Naive B cell (primary cell): ENCODE results near the gene C16orf46. TPM values are rescaled to one million over a fixed set of nuclear protein-coding genes. Genes with fewer than 3 reads are reported as not detected.
"Not testable (repeated sequence)": the region's sequence is repeated elsewhere in the genome, so short reads cannot be mapped to it uniquely, and the experiment has no call there.

Experiments
- ATAC-seq, 2 donors: fragments of 150-1000 bp; cut with Tn5 transposase; 2 replicates each; pipeline ENCODE4 v1.10.0; 2021; ENCODE audit warnings: low read depth in 2 of 2, mild to moderate bottlenecking in 2 of 2, moderate library complexity in 2 of 2
- DNase-seq: peaks from one replicate; pipeline ENCODE4 v3.0.0; 2022
- H3K27ac Mint-ChIP-seq, 6 donors: one replicate each; pipeline ENCODE4 v1.8.0; 2020 to 2022; ENCODE audit warnings: mild to moderate bottlenecking in 6 of 6, mixed read lengths in 6 of 6, moderate library complexity in 5 of 6, inconsistent platforms in 2 of 6
- H3K27me3 Mint-ChIP-seq, 3 donors: one replicate each; pipeline ENCODE4 v1.8.0; 2021 to 2022; ENCODE audit warnings: mixed read lengths in 3 of 3, mild to moderate bottlenecking in 1 of 3
- H3K36me3 Mint-ChIP-seq, 2 donors: one replicate each; pipeline ENCODE4 v1.8.0; 2020 to 2022; ENCODE audit warnings: mixed read lengths in 2 of 2, inconsistent platforms in 1 of 2, mild to moderate bottlenecking in 1 of 2
- H3K4me1 Mint-ChIP-seq, 3 donors: one replicate each; pipeline ENCODE4 v1.8.0; 2020 to 2022; ENCODE audit warnings: mixed read lengths in 3 of 3, inconsistent platforms in 1 of 3, mild to moderate bottlenecking in 1 of 3, moderate library complexity in 1 of 3
- H3K4me3 Mint-ChIP-seq, 8 donors: one replicate each; pipeline ENCODE4 v1.8.0; 2020 to 2022; ENCODE audit warnings: mild to moderate bottlenecking in 8 of 8, mixed read lengths in 8 of 8, moderate library complexity in 8 of 8, inconsistent platforms in 2 of 8
- H3K9me3 Mint-ChIP-seq, 7 donors: one replicate each; pipeline ENCODE4 v1.8.0; 2020 to 2022; ENCODE audit warnings: mixed read lengths in 7 of 7, mild to moderate bottlenecking in 5 of 7, inconsistent platforms in 2 of 7, moderate library complexity in 1 of 7
- polyA plus RNA-seq, 6 donors: library from polyadenylated mRNA; unstranded; fragments of 300-500 nt; fragmentation: Illumina TruSeq; gene quantifications; one replicate each; pipeline ENCODE4 v1.2.3, GENCODE V29; 2021; ENCODE audit warnings: low read depth in 6 of 6

C16orf46 gene, protein sequence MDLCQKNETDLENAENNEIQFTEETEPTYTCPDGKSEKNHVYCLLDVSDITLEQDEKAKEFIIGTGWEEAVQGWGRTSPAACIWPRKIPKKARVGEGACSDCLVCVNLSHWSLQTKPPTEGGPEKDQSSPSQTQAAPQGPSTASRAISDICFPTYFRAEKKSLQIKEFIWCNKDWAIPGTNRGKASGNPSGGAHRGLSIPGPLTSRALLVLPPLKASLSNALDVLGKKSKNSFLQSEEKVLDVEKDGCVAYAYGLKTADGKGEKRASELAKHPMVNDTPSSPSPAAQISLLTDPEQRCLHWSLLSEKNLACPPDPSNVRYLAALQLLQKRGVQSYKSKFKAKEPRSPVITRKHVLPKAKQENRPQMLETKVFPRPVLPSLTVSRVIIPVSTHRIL
- under 1 TPM; 0.25 to 0.52 (median 0.46) TPM for polyA plus RNA-seq

DNA sequence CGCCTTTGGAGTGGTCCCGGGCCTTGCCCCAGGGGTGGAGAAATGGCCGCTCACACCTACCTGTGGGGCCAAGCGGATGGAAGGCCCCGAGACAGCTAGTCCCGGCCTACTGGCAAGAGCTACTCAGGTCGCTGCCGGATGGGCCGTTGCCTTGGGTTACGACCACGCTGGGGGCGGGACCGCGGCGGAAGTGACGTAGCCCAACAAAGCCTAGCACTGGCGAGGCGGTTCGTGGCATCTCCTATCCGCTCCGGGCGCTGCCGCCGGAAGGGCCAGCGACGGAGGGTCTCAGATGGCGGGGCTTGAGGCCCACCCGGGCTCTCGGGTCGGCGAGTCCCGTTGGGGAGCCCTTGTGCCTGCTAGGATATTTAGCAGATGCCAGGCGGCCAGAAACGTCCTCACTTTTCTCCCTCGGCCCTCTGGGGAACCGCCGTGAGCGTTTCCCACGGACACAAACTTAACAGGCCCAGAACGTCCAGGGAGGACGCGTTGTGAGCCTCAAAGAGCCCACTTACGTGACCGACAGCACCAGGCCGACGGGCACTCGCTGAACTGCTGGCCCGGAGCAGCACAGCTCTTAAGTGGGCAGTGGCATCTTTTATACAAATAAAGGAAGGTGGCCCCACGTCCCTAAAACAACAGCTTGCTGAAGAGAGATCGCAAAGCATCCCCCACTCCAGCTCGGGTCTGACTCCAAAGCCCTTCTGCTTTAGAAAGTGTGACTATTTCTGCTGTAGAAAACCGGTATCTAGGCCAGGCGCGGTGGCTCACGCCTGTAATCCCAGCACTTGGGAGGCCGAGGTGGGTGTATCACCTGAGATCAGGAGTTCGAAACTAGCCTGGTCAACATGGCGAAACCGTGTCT is at the start of gene C16orf46:
TSS of gene C16orf46 (minus strand) at position 163 of the 865 bp plus-strand sequence. CDS start 13,283 bp downstream, outside the sequence.
- H3K9me3 Mint-ChIP-seq = no peaks in the 10 kb centered on the region
- peaks cover 0 to 3% (median 0%) of the 10 kb centered on the region in 3 donors for H3K4me1 Mint-ChIP-seq
- DNase-seq (peak; percentile 98), ATAC-seq (peak; percentile 82 to 85)
- H3K4me3 Mint-ChIP-seq = peak within 1 kb of the TSS in 2 of 8 donors; percentile 33 to 52
- no peaks in the 10 kb centered on the region for H3K36me3 Mint-ChIP-seq
- peak within 1 kb of the TSS in 2 of 6 donors; percentile 6 to 91 for H3K27ac Mint-ChIP-seq
- no peaks in the 10 kb centered on the region for H3K27me3 Mint-ChIP-seq

DNA sequence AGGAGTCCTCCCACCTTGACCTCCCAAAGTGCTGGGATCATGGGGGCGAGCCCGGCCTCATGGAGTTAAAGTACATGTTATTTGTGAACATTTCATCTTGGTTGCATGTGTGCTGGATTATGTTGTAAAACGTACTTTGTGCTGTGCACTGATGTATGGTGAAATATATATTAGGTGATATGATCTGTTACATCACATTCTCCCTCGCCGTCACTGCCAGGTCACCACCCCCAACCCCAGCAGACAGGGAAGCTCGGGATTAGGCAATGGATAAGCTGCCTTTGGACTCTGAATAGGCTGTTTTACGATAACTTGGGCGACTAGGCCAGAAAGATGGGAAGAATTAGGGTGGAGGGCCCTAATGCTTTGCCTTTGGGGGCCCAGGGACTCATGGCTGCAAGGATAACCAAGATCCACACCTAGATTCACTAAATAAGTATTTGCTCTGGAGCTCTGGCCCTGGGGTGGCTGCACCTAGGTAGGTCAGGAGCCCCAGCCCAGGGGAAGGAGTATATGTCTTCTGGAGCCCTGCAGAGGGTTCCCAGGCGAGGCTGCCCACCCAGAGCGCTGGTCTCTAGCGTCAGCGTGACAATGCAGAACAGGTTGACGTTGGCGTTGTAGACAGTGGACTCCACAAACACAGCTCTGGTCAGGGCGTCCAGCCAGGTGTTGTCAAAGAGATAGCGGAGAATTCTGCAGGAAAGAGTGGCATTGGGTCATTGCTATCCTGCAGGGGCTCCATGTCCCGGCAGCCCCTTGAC is 46.2 kb upstream of the C16orf46 start:
- H3K4me1 Mint-ChIP-seq = peaks cover 0 to 5% (median 0%) of the 10 kb centered on the region in 3 donors
- no peak overlapping the region for H3K4me3 Mint-ChIP-seq
- peak overlapping the region in 1 of 6 donors; percentile 46 for H3K27ac Mint-ChIP-seq
- H3K36me3 Mint-ChIP-seq = no peaks in the 10 kb centered on the region
- DNase-seq (no peak), ATAC-seq (no peak)
- H3K27me3 Mint-ChIP-seq = peaks cover 2 to 5% (median 4%) of the 10 kb centered on the region in 3 donors
- H3K9me3 Mint-ChIP-seq = no peaks in the 10 kb centered on the region

DNA sequence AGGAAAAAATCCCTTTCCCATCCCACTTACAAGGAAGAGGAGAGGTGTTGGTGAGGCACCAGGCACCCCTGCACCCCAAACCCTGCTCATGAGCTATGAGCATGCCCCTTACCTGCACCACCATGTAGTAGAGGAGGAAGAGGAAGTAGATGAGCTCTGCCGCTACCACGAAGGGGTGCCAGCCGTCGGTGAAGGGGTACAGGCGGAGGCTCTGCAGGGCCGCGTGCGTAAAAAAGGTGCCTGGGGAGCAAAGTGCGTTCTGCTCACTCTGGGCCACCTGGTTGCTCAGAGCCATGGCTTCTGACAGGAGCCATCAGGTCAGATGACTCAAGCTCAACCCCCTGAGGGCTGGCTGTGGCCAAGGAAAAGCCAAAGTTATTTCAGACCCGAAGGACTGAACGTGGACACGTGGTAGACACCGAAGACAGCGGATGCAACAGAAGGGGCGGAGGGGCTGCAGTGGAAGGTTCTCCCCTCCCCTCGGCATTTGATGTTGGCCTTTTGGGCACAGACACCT is 44.5 kb upstream of the C16orf46 start:
- peaks cover 0 to 5% (median 0%) of the 10 kb centered on the region in 3 donors for H3K4me1 Mint-ChIP-seq
- H3K27me3 Mint-ChIP-seq = peaks cover 0 to 10% (median 4%) of the 10 kb centered on the region in 3 donors
- H3K36me3 Mint-ChIP-seq = no peaks in the 10 kb centered on the region
- DNase-seq (no peak), ATAC-seq (no peak)
- H3K27ac Mint-ChIP-seq = no peak overlapping the region
- H3K9me3 Mint-ChIP-seq = no peaks in the 10 kb centered on the region
- no peak overlapping the region for H3K4me3 Mint-ChIP-seq

DNA sequence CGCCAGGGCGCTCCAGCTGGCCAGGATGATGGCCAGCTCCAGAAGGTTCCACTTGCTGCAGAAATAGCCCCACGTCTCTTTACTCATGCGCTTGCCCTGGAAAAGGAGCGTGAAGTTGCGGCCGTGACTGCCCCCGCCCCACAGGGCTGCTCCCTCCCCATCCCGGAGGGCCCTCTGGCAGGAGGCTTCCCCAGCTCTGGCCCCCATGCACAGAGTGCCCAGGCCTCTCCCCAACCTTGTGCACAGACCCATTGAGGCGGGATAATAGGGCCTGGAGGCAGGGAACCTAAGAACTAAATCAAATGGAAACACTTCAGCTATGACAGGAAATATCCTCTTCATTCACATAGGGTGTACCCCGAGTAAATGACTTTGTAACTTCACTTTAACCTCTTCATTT is 40.4 kb upstream of the C16orf46 start:
- H3K4me3 Mint-ChIP-seq = peak overlapping the region in 1 of 8 donors; percentile 42
- H3K4me1 Mint-ChIP-seq = peaks cover 0 to 5% (median 0%) of the 10 kb centered on the region in 3 donors
- H3K9me3 Mint-ChIP-seq = peaks cover 0 to 2% (median 0%) of the 10 kb centered on the region in 7 donors
- no peak for ATAC-seq
- H3K27me3 Mint-ChIP-seq = peaks cover 0 to 15% (median 5%) of the 10 kb centered on the region in 3 donors
- no peak overlapping the region for H3K27ac Mint-ChIP-seq
- DNase-seq = no peak
- no peaks in the 10 kb centered on the region for H3K36me3 Mint-ChIP-seq

DNA sequence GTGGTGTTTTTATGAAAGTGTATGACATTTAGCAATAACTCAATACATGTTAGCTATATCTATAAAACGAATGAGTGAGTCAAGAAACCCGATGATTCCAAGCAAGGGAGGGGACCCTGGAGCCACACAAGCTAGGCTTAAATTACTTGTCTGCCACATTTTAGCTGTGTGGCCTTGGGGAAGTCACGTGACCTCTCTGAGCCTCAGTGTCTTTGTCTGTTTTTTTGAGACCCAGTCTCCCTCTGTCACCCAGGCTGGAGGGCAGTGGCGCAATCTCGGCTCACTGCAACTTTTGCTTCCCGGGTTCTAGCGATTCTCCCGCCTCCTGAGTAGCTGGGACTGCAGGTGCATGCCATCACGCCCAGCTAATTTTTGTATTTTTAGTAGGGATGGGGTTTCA is 39.2 kb upstream of the C16orf46 start:
- peaks cover 0 to 5% (median 0%) of the 10 kb centered on the region in 3 donors for H3K4me1 Mint-ChIP-seq
- H3K36me3 Mint-ChIP-seq = no peaks in the 10 kb centered on the region
- H3K4me3 Mint-ChIP-seq = no peak overlapping the region
- DNase-seq = no peak
- ATAC-seq = no peak
- H3K27me3 Mint-ChIP-seq = peaks cover 6 to 24% (median 13%) of the 10 kb centered on the region in 3 donors
- H3K9me3 Mint-ChIP-seq = peaks cover 0 to 3% (median 0%) of the 10 kb centered on the region in 7 donors
- no peak overlapping the region for H3K27ac Mint-ChIP-seq

DNA sequence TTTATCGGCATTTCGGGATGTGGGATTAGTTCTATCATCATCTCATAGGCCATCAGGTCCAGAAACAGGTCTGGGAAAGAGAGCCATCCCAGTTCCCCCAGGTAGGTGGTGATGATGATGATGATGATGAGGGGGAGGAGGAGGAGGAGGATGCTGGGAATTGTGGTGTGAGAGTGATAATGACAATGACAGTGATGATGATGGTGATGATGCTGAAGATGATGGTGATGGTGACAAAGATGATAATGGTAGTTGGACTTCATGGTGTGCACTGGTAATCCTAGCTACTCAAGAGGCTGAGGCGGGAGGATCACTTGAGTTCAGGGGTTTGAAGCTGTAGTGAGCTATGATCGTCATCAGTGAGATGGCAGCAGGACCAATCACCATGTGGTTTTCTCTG is 35.4 kb upstream of the C16orf46 start:
- no peaks in the 10 kb centered on the region for H3K4me1 Mint-ChIP-seq
- peaks cover 0 to 3% (median 0%) of the 10 kb centered on the region in 7 donors for H3K9me3 Mint-ChIP-seq
- no peaks in the 10 kb centered on the region for H3K36me3 Mint-ChIP-seq
- H3K27ac Mint-ChIP-seq = no peak overlapping the region
- no peak overlapping the region for H3K4me3 Mint-ChIP-seq
- H3K27me3 Mint-ChIP-seq = peaks cover 12 to 53% (median 42%) of the 10 kb centered on the region in 3 donors
- DNase-seq = no peak
- ATAC-seq = no peak

DNA sequence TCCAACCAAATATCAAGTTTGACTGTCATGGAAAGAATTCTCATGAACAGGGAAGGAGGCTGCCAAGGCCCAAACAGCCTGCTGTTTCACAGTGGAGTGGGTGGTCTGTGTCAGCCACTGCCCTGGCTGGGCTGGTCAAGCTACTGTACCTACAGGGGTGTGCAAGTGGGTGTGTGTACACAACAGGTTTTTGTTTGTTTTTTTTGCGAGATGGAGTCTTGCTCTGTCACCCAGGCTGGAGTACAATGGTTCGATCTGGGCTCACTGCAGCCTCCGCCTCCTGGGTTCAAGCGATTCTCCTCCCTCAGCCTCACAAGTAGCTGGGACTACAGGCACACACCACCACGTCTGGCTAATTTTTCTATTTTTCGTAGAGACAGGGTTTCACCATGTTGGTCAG is 32.2 kb upstream of the C16orf46 start:
- ATAC-seq, H3K27ac Mint-ChIP-seq, H3K36me3 Mint-ChIP-seq, H3K4me1 Mint-ChIP-seq, DNase-seq, H3K9me3 Mint-ChIP-seq, H3K4me3 Mint-ChIP-seq: not testable (repeated sequence)
- peaks cover 12 to 51% (median 46%) of the 10 kb centered on the region in 3 donors for H3K27me3 Mint-ChIP-seq

DNA sequence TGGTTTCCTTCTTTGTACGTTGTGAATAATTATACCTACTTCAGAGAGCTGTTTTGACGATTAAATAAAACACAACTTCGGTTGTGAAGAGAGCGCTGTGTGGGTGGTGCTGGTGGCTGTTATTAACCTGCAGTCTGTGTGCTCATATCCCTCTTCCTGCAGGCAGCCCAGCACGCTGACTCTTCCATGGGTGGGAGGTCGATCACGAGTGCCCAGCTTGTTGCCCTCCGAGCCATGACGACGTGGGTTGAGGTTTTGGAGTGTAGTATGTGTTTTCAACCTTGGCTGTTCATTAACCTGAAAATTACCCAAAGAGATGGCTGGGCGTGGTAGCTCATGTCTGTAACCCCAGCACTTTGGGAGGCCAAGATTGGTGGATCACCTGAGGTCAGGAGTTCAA is 30.5 kb upstream of the C16orf46 start:
- H3K9me3 Mint-ChIP-seq = peaks cover 0 to 2% (median 0%) of the 10 kb centered on the region in 7 donors
- no peak overlapping the region for H3K27ac Mint-ChIP-seq
- peak overlapping the region in 1 of 8 donors; percentile 62 for H3K4me3 Mint-ChIP-seq
- no peaks in the 10 kb centered on the region for H3K36me3 Mint-ChIP-seq
- ATAC-seq = no peak
- DNase-seq = no peak
- H3K27me3 Mint-ChIP-seq = peaks cover 17 to 57% (median 52%) of the 10 kb centered on the region in 3 donors
- no peaks in the 10 kb centered on the region for H3K4me1 Mint-ChIP-seq

DNA sequence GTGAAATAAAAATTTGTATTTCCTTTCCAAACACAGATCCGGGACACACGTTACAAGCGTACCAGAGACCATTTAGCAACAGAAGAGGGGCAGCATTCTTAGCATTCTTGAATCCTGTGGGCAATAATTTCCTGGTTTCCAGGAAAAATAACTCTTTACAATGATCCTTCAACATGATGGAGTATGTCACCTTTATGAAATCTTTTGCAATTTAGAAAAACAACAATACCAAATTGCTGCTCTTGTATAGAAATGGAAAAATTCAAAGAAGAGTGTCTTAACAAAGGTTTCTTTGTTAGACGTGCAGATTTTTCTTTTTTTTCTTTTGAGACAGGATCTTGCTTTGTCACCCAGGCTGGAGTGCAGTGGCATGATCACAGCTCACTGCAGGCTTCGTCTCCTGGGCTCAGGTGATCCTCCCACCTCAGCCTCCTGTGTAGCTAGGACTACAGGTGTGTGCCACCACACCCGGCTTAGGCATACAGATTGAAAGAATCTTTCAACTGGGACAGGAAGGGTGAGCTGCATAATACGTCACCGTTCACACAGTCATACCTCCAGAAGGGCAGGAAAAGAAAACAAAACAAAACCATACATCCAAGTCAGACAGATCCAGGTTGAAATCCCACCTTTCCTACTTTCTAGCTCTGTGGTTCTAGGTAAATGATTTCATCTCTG is 29.9 kb upstream of the C16orf46 start:
- H3K36me3 Mint-ChIP-seq = no peaks in the 10 kb centered on the region
- DNase-seq = no peak
- H3K4me3 Mint-ChIP-seq = peak overlapping the region in 1 of 8 donors; percentile 62
- no peak for ATAC-seq
- no peaks in the 10 kb centered on the region for H3K4me1 Mint-ChIP-seq
- no peaks in the 10 kb centered on the region for H3K9me3 Mint-ChIP-seq
- H3K27ac Mint-ChIP-seq = no peak overlapping the region
- peaks cover 15 to 54% (median 47%) of the 10 kb centered on the region in 3 donors for H3K27me3 Mint-ChIP-seq

DNA sequence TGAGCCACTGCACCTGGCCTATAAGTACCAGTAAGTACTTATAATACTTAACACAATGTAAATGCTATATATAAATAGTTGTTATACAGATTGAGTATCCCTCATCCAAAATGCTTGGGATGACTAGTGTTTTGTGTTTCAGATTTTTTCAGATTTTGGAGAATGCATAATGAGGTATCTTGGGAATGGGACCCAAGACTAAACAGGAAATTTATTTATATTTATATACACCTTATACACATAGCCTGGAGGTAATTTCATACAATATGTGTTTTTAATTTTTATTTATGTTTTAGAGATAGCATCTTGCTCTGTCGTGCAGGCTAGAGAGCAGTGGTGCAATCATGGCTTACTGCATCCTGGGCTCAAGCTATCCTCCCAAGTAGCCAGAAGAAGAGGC is 28.9 kb upstream of the C16orf46 start:
- DNase-seq (no peak), ATAC-seq (no peak)
- H3K36me3 Mint-ChIP-seq = no peaks in the 10 kb centered on the region
- H3K9me3 Mint-ChIP-seq = no peaks in the 10 kb centered on the region
- peaks cover 11 to 55% (median 42%) of the 10 kb centered on the region in 3 donors for H3K27me3 Mint-ChIP-seq
- H3K4me1 Mint-ChIP-seq = no peaks in the 10 kb centered on the region
- no peak overlapping the region for H3K4me3 Mint-ChIP-seq
- H3K27ac Mint-ChIP-seq = no peak overlapping the region

DNA sequence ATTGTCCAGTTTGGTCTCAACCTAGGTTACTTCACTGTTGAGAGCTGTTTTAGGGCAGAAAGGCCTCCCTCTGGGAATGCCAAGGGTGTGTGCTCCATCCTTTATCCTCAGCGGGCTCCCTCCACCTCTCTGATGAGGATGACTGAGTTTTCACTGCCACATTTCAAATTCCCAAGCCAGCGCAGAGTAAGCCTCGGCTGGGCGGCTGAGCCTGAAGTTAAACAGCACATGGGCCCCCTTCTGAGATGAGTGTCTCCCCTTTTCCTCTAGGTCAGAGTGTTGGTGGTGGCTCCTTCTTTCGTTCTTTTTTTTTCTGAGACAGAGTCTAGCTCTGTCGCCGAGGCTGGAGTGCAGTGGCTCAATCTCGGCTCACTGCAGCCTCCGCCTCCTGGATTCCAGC is 24.7 kb upstream of the C16orf46 start:
- Mint-ChIP-seq H3K4me1 (peaks cover under 1 to 1% (median under 1%) of the 10 kb centered on the region in 3 donors), H3K4me3 (no peak overlapping the region), H3K27me3 (peaks cover 5 to 16% (median 10%) of the 10 kb centered on the region in 3 donors), H3K27ac (no peak overlapping the region), H3K9me3 (peaks cover 0 to under 1% (median 0%) of the 10 kb centered on the region in 7 donors), H3K36me3 (no peaks in the 10 kb centered on the region)
- no peak for ATAC-seq
- no peak for DNase-seq

DNA sequence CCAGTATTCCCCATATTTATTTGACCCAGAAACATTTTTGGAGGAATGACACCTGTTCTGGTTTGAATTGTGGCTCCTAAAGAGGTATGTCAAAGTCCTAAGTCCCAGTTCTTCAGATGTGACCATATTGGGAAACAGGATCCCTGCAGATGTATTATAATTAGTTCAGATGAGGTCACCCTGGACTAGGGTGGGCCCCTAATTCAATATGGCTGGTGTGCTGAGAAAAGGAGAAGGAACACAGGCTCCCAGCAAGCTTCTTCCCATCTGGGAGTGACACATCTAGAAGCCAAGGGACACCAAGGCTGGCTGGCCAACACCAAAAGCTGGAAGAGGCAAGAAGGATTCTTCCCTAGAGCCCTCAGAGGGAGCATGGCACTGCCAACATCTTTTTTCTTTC is 22.9 kb upstream of the C16orf46 start:
- peaks cover 0 to 5% (median 0%) of the 10 kb centered on the region in 7 donors for H3K9me3 Mint-ChIP-seq
- ATAC-seq = no peak
- DNase-seq = no peak
- peaks cover 5 to 16% (median 10%) of the 10 kb centered on the region in 3 donors for H3K27me3 Mint-ChIP-seq
- no peak overlapping the region for H3K4me3 Mint-ChIP-seq
- H3K4me1 Mint-ChIP-seq = peaks cover 5 to 12% (median 6%) of the 10 kb centered on the region in 3 donors
- H3K27ac Mint-ChIP-seq = no peak overlapping the region
- H3K36me3 Mint-ChIP-seq = no peaks in the 10 kb centered on the region
